ENCODE data around the gene CMIP.
A peak's percentile ranks its signal among the peaks of the same experiment; 100 is the strongest.
"Not testable (repeated sequence)": the region's sequence is repeated elsewhere in the genome, so short reads cannot be mapped to it uniquely, and the experiment has no call there.

Gene CMIP

GRCh38 chr16:81687131-81687456 is 242.5 kb downstream of the CMIP start:
- DNase-seq (ENCODE audit: low spot score) = no peak

- no peak for DNase-seq (ENCODE audit: low spot score)
These were observed 243.6 kb downstream of the CMIP start for GRCh38 chr16:81688182-81688581.

GRCh38 chr16:81688839-81689238 is 244.2 kb downstream of the CMIP start:
- DNase-seq (ENCODE audit: low spot score) = not testable (repeated sequence)

GRCh38 chr16:81692021-81692420 is 247.4 kb downstream of the CMIP start:
- DNase-seq (ENCODE audit: low spot score) = no peak

- DNase-seq (ENCODE audit: low spot score) = no peak
These were observed 248.0 kb downstream of the CMIP start for GRCh38 chr16:81692571-81692970.

GRCh38 chr16:81693041-81693743 is 248.6 kb downstream of the CMIP start:
- no peak for DNase-seq (ENCODE audit: low spot score)

- DNase-seq (ENCODE audit: low spot score) = no peak
These were observed 249.2 kb downstream of the CMIP start for GRCh38 chr16:81693744-81694303.

- no peak for DNase-seq (ENCODE audit: low spot score)
These were observed 250.1 kb downstream of the CMIP start for GRCh38 chr16:81694494-81695280.

GRCh38 chr16:81695321-81696165 is 250.9 kb downstream of the CMIP start:
- DNase-seq (ENCODE audit: low spot score) = no peak

GRCh38 chr16:81696166-81696960 is 251.8 kb downstream of the CMIP start:
- no peak for DNase-seq (ENCODE audit: low spot score)

- peak; percentile 88 for DNase-seq (ENCODE audit: low spot score)
These were observed 252.5 kb downstream of the CMIP start for GRCh38 chr16:81696961-81697615.

GRCh38 chr16:81697616-81698309 is 253.2 kb downstream of the CMIP start:
- no peak for DNase-seq (ENCODE audit: low spot score)

- no peak for DNase-seq (ENCODE audit: low spot score)
These were observed 253.7 kb downstream of the CMIP start for GRCh38 chr16:81698310-81698641.

GRCh38 chr16:81699596-81699995 is 255.0 kb downstream of the CMIP start:
- no peak for DNase-seq (ENCODE audit: low spot score)

- no peak for DNase-seq (ENCODE audit: low spot score)
These were observed 255.6 kb downstream of the CMIP start for GRCh38 chr16:81700071-81700779.

GRCh38 chr16:81700780-81701165 is 256.2 kb downstream of the CMIP start:
- DNase-seq (ENCODE audit: low spot score) = no peak

GRCh38 chr16:81701296-81701970 is 256.8 kb downstream of the CMIP start:
- DNase-seq (ENCODE audit: low spot score) = no peak

GRCh38 chr16:81702506-81702905 is 257.9 kb downstream of the CMIP start:
- DNase-seq (ENCODE audit: low spot score) = no peak

Data from HuH-7.5 (cell line).